ES-I3 (cell line): ENCODE measurements around the gene ANXA7.
A peak's percentile ranks its signal among the peaks of the same experiment; 100 is the strongest.

Experiments used
- H3K36me3 ChIP-seq: 2 replicates; pipeline ENCODE4 v1.6.1; 2013; ENCODE audit warnings: mild to moderate bottlenecking, low read length, control low read depth, moderate library complexity; ENCODE audit not compliant: insufficient read depth
- H3K4me1 ChIP-seq: 2 replicates; pipeline ENCODE4 v1.6.1; 2013; ENCODE audit warnings: mild to moderate bottlenecking, control low read depth, low read length; ENCODE audit not compliant: insufficient read depth
- H3K9ac ChIP-seq: 2 replicates; pipeline ENCODE4 v1.6.1; 2013; ENCODE audit warnings: low read depth, mild to moderate bottlenecking, low read length, moderate library complexity
- H3K9me3 ChIP-seq: 2 replicates; pipeline ENCODE4 v1.6.1; 2013; ENCODE audit warnings: mild to moderate bottlenecking, low read length, moderate library complexity; ENCODE audit not compliant: control insufficient read depth, insufficient read depth

Gene ANXA7

GRCh38 chr10:73424478-73424877, 10.6 kb upstream of the ANXA7 start:
- no peak overlapping the region for H3K9ac ChIP-seq
- no peaks in the 10 kb centered on the region for H3K9me3 ChIP-seq
- H3K4me1 ChIP-seq: no peaks in the 10 kb centered on the region
- H3K36me3 ChIP-seq: peaks cover 7% of the 10 kb centered on the region

GRCh38 chr10:73423309-73423708, 9.5 kb upstream of the ANXA7 start:
- H3K36me3 ChIP-seq: peaks cover 7% of the 10 kb centered on the region
- no peak overlapping the region for H3K9ac ChIP-seq
- H3K9me3 ChIP-seq: no peaks in the 10 kb centered on the region
- H3K4me1 ChIP-seq: no peaks in the 10 kb centered on the region

DNA sequence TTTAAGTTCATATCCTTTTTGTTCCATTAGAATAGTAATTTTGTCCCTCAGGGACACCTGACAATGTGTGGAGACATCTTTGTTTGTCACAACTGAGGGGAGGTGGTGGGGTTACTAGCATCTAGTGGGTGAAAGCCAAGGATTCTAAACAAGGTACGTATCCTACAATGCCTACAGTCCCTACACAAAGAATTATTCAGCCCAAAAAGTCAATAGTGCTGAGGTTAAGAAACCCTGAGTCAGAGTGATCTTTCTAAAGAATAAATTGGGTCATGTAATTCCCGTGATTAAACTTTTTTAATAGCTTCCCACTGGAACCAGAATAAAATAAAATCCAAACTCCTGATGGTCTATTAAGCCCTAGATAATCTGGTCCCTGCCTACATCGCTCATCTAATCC, 2.7 kb upstream of the ANXA7 start:
- peaks cover 3% of the 10 kb centered on the region; the same call in 1 of the 2 replicates for H3K4me1 ChIP-seq
- no peak overlapping the region for H3K9ac ChIP-seq
- H3K36me3 ChIP-seq: no peaks in the 10 kb centered on the region
- H3K9me3 ChIP-seq: no peaks in the 10 kb centered on the region

DNA sequence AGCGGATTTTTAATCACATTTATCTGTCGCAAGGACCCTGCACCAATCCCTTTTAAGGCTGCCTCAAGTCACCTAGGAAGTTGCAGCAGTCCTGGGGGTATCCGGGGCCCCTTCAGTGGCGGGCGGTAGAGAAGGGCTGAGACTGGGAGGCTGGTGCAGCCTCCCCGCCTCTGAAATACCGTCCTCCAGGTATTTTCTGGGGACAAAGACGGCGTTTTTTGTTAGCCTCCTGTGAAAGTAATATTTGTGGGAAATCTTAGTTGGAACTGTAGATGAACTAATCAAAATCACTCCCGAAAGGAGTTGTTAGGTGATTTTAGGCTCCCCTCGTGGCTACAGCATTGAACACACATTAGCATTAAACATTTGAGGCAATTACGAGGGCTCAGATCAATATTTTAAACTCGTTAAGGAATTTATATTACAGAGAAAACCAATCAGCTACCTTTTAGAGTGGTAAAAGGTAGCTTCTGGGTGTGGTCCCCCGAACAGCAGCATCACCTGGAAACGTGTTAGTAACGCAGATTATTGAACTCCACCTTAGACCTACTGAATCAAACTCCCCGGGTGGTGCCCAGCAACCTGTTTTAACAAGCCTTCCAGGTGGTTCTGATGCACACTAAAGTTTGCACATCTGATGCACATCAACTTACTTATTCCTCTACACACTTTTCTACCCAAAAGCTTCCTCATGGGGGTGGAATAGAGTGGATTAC, 530 bp upstream of the ANXA7 start:
- Histone ChIP-seq H3K9ac (peak overlapping the region; percentile 100), H3K36me3 (no peaks in the 10 kb centered on the region), H3K9me3 (no peaks in the 10 kb centered on the region)

GRCh38 chr10:73413108-73413527, 740 bp downstream of the ANXA7 start:
- Histone ChIP-seq H3K9me3 (no peaks in the 10 kb centered on the region), H3K4me1 (peaks cover 6% of the 10 kb centered on the region; the same call in 1 of the 2 replicates), H3K9ac (peak overlapping the region; percentile 100), H3K36me3 (no peaks in the 10 kb centered on the region)

More for the DNA sequence above, 530 bp upstream of the ANXA7 start:
- peaks cover 6% of the 10 kb centered on the region; the same call in 1 of the 2 replicates for H3K4me1 ChIP-seq

DNA sequence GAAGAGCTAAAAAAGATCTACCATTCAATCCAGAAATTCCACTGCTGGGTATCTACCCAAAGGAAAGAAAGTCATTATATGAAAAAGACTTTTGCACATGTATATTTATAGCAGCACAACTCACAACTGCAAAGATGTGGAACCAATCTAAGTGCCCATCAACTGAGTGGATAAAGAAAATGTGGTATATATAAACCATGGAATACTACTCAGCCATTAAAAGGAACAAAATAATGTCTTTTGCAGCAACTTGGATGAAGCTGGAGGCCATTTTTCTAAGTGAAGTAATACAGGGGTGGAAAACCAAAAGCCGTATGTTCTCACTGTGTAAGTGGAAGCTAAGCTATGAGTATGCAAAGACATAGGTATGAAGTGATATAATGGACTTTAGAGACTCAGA, 3.0 kb downstream of the ANXA7 start:
- H3K4me1 ChIP-seq: peaks cover 6% of the 10 kb centered on the region; the same call in 1 of the 2 replicates
- H3K36me3 ChIP-seq: no peaks in the 10 kb centered on the region
- no peaks in the 10 kb centered on the region for H3K9me3 ChIP-seq
- H3K9ac ChIP-seq: no peak overlapping the region

DNA sequence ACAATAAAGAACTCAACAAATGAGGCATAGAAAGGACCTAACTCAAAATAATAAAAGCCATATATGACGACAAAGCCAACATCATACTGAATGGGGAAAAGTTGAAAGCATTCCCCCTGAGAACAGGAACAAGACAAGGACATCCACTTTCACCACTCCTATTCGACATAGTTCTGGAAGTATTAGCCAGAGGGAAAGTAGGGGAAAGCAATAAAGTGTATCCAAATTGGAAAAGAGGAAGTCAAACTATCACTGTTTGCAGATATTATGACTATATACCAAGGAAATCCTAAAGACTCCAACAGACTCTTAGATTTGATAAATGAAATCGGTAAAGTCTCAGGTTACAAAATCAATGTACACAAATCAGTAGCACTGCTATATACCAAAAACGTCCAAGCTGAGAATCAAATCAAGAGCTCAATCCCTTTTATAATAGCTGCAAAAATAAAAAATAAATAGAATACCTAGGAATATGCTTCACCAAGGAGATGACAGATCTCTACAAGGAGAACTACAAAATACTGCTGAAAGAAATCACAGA, 4.8 kb downstream of the ANXA7 start:
- H3K9me3 ChIP-seq: no peaks in the 10 kb centered on the region
- H3K4me1 ChIP-seq: 0 out of 2 replicates have a peak, but pooled peaks cover 3% of the 10 kb centered on the region
- no peaks in the 10 kb centered on the region for H3K36me3 ChIP-seq
- no peak overlapping the region for H3K9ac ChIP-seq

GRCh38 chr10:73408061-73408460, 5.8 kb downstream of the ANXA7 start:
- no peaks in the 10 kb centered on the region for H3K36me3 ChIP-seq
- H3K9me3 ChIP-seq: no peaks in the 10 kb centered on the region

DNA sequence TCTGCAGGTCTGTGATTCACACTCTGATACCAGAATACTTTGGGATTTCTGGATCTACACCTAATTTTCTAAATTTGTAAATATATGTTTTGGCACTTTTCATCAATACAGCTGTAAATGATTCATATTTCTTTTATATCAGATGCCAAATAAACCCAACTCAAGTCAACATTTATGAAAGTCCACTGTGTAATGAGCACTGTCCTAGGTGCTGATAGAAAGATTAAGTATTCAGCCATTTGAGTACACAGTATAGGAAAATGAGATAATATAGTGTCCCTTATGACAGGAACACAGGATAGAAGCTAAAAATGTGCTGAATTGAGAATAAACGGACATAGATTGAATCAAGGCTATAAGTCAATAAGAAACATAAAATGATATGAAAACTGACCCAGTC, 6.4 kb downstream of the ANXA7 start:
- Histone ChIP-seq H3K4me1 (0 out of 2 replicates have a peak, but pooled peaks cover 3% of the 10 kb centered on the region), H3K9ac (no peak overlapping the region), H3K9me3 (no peaks in the 10 kb centered on the region), H3K36me3 (no peaks in the 10 kb centered on the region)

More at GRCh38 chr10:73408061-73408460, 5.8 kb downstream of the ANXA7 start:
- H3K9ac ChIP-seq: no peak overlapping the region
- H3K4me1 ChIP-seq: 0 out of 2 replicates have a peak, but pooled peaks cover 3% of the 10 kb centered on the region

- no peaks in the 10 kb centered on the region for H3K9me3 ChIP-seq
- no peaks in the 10 kb centered on the region for H3K36me3 ChIP-seq
- no peak overlapping the region for H3K9ac ChIP-seq
- 0 out of 2 replicates have a peak, but pooled peaks cover 3% of the 10 kb centered on the region for H3K4me1 ChIP-seq
Measured at GRCh38 chr10:73406846-73407245, 7.0 kb downstream of the ANXA7 start.

- H3K4me1 ChIP-seq: 0 out of 2 replicates have a peak, but pooled peaks cover 3% of the 10 kb centered on the region
- H3K9ac ChIP-seq: no peak overlapping the region
- no peaks in the 10 kb centered on the region for H3K9me3 ChIP-seq
- H3K36me3 ChIP-seq: no peaks in the 10 kb centered on the region
Measured at GRCh38 chr10:73405556-73405955, 8.3 kb downstream of the ANXA7 start.

DNA sequence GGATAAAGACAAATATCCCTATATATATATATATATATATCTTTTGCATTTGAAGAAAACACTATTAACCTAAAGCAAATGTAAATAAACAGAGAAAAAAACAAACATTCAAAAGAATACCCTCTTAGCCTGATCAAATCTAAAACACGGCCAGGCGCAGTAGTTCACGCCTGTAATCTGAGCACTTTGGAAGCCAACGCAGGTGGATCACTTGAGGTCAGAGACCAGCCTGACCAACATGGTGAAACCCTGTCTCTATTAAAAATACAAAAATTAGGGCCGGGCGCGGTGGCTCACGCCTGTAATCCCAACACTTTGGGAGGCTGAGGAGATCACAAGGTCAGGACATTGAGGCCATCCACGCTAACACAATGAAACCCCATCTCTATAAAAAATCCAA, 9.2 kb downstream of the ANXA7 start:
- Histone ChIP-seq H3K36me3 (no peaks in the 10 kb centered on the region), H3K4me1 (no peaks in the 10 kb centered on the region), H3K9ac (no peak overlapping the region), H3K9me3 (no peaks in the 10 kb centered on the region)

- H3K9ac ChIP-seq: no peak overlapping the region
- H3K36me3 ChIP-seq: no peaks in the 10 kb centered on the region; the same call in none of the 2 replicates
- no peaks in the 10 kb centered on the region for H3K9me3 ChIP-seq
- H3K4me1 ChIP-seq: no peaks in the 10 kb centered on the region
Measured at GRCh38 chr10:73401636-73402035, 12.2 kb downstream of the ANXA7 start.

DNA sequence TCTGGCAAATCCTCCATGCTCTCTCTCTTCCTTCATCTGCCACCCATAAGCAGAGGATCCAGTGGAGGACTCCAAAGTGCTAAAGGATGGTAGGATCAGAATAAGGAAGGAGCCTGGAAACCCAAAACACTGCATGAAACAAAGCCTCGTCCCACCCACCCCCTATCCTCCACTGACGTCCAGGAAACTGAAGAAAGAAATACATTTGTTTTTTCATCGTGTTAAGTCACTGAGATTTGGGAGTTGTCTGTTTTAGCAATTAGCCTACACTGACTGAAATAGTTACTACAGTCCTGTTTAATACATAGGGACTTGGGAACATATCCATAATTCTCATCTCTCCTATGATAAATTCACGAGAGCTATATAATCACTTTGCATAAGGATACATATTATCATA, 14.8 kb downstream of the ANXA7 start:
- no peaks in the 10 kb centered on the region for H3K9me3 ChIP-seq
- peaks cover 7% of the 10 kb centered on the region for H3K36me3 ChIP-seq
- H3K4me1 ChIP-seq: no peaks in the 10 kb centered on the region
- no peak overlapping the region for H3K9ac ChIP-seq

DNA sequence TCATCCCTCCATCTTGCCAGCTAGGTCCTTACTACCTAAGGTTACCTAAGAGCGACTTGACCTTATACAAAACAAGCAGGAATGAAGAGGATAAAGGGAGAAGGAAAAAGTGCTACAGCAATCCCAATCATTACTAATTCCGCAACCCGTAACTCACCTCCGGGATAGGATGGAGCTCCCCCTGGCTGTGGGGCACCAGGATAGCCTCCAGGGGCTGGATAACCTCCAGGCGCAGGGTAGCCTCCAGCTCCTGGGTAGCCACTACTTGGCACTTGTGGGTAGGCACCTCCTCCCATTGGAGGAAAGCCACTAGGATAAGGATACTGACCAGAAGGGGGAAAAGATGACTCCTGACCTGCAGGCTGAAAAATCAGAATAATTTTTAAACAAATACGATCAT, 15.8 kb downstream of the ANXA7 start:
- Histone ChIP-seq H3K9me3 (no peaks in the 10 kb centered on the region), H3K36me3 (peaks cover 7% of the 10 kb centered on the region), H3K4me1 (no peaks in the 10 kb centered on the region), H3K9ac (no peak overlapping the region)
